NT2/D1 (cell line): ENCODE data around the gene KRTCAP3.

Experiments used
- SUZ12 ChIP-seq: IDR thresholded peaks from 2 replicates; pipeline ENCODE4 v1.6.1; 2011; ENCODE audit not compliant: insufficient read length, insufficient read depth; ENCODE audit errors: extremely low read depth
- YY1 ChIP-seq: IDR thresholded peaks from 2 replicates; pipeline ENCODE4 v1.6.1; 2011; ENCODE audit not compliant: insufficient read length, insufficient read depth

DNA sequence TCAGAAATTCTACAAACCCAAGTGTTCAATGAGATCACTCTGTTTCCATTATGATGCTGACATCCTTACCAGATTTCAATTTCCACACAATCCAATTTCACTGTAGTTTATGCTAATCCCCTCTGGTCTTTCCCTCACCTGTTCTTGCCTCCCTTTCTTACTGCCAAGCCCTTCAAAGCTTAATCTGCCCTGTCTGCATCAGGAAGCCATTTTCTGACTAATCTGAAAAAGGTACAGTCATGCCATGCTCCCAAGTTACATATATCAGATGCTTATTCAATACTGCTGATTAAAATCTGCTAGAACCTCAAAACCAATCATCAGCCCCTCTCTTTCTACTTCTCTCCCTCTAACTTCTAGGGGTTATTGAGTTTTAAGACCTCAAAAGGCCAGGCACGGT is 8.9 kb downstream of the KRTCAP3 start:
- TF ChIP-seq YY1 = no peak
- TF ChIP-seq SUZ12 = no peak
